Neural cell (in vitro differentiated cells): Measurements from ENCODE around the gene TNMD. TPM values are rescaled to one million over a fixed set of nuclear protein-coding genes. Genes with fewer than 3 reads are reported as not detected.

Source experiments
- H2AFZ ChIP-seq: fragments of 200-600, 300-800 bp; sonication (generic), shearing (Covaris generic); 2 replicates; pipeline ENCODE4 v1.6.0; 2014; ENCODE audit warnings: low read depth, mild to moderate bottlenecking, antibody characterized with exemption, low read length, moderate library complexity
- H3F3A ChIP-seq: fragments of 200-600 bp; shearing (Covaris generic); 2 replicates; pipeline ENCODE4 v1.6.1; 2016; ENCODE audit warnings: mild to moderate bottlenecking, moderate library complexity, mixed read lengths, antibody characterized with exemption, low read length; ENCODE audit not compliant: insufficient read depth, poor library complexity, severe bottlenecking
- H3K27ac ChIP-seq: fragments of 200-600, 300-800 bp; sonication (generic), shearing (Covaris generic); 2 replicates; pipeline ENCODE4 v1.5.1; 2014; ENCODE audit warnings: mild to moderate bottlenecking, low read length, moderate library complexity
- H3K27me3 ChIP-seq: fragments of 300-800, 200-600 bp; sonication (generic), shearing (Covaris generic); 2 replicates; pipeline ENCODE4 v1.6.0; 2014; ENCODE audit warnings: mild to moderate bottlenecking, low read depth, low read length, moderate library complexity; ENCODE audit not compliant: insufficient read depth
- H3K36me3 ChIP-seq: fragments of 300-800, 200-600 bp; sonication (generic), shearing (Covaris generic); 2 replicates; pipeline ENCODE4 v1.5.1; 2014; ENCODE audit warnings: mild to moderate bottlenecking, antibody characterized with exemption, low read length, moderate library complexity; ENCODE audit not compliant: insufficient read depth
- H3K4me2 ChIP-seq: fragments of 300-800, 200-600 bp; sonication (generic), shearing (Covaris generic); 2 replicates; pipeline ENCODE4 v1.6.0; 2014; ENCODE audit warnings: mild to moderate bottlenecking, low read length
- H3K4me3 ChIP-seq: fragments of 300-800, 200-600 bp; sonication (generic), shearing (Covaris generic); 2 replicates; pipeline ENCODE4 v1.5.1; 2014; ENCODE audit warnings: mild to moderate bottlenecking, low read length, moderate library complexity
- H3K79me2 ChIP-seq: fragments of 200-600 bp; shearing (Covaris generic); replicated peaks from 2 replicates; pipeline ENCODE4 v1.6.0; 2014; ENCODE audit warnings: mild to moderate bottlenecking, low read length, moderate library complexity; ENCODE audit not compliant: insufficient read depth
- H3K9ac ChIP-seq: fragments of 300-800, 200-600 bp; sonication (generic), shearing (Covaris generic); 2 replicates; pipeline ENCODE4 v1.6.1; 2016; ENCODE audit warnings: mild to moderate bottlenecking, low read length, mixed read lengths
- H3K9me2 ChIP-seq: fragments of 200-600 bp; shearing (Covaris generic); 2 replicates; pipeline ENCODE4 v1.6.1; 2016; ENCODE audit warnings: mild to moderate bottlenecking, low read length, mixed read lengths; ENCODE audit not compliant: insufficient read depth
- H3K9me3 ChIP-seq: fragments of 200-600, 300-800 bp; sonication (generic), shearing (Covaris generic); 2 replicates; pipeline ENCODE4 v1.6.1; 2016; ENCODE audit warnings: mild to moderate bottlenecking, mixed run types, low read length, moderate library complexity, mixed read lengths
- H4K20me1 ChIP-seq: fragments of 200-600 bp; shearing (Covaris generic); 2 replicates; pipeline ENCODE4 v1.6.1; 2016; ENCODE audit warnings: mild to moderate bottlenecking, mixed run types; ENCODE audit not compliant: insufficient read depth
- EP300 ChIP-seq: fragments of 450-650 bp; conservative IDR thresholded peaks from 2 replicates; pipeline ENCODE4 v1.6.1; 2014; ENCODE audit warnings: antibody characterized with exemption, mild to moderate bottlenecking, moderate library complexity; ENCODE audit not compliant: poor library complexity, severe bottlenecking
- EZH2 ChIP-seq: fragments of 200-600, 300-800 bp; shearing (Covaris generic), sonication (generic); IDR thresholded peaks from 2 replicates; pipeline ENCODE4 v1.6.1; 2014; ENCODE audit warnings: antibody characterized with exemption, low read length, borderline replicate concordance, mild to moderate bottlenecking; ENCODE audit not compliant: insufficient read depth, poor library complexity, severe bottlenecking
- MXI1 ChIP-seq: fragments of 450-650 bp; conservative IDR thresholded peaks from 2 replicates; pipeline ENCODE4 v1.6.1; 2014; ENCODE audit warnings: antibody characterized with exemption, mild to moderate bottlenecking; ENCODE audit not compliant: poor library complexity, severe bottlenecking
- POLR2AphosphoS5 ChIP-seq: IDR thresholded peaks from 2 replicates; pipeline ENCODE4 v1.6.1; 2012
- RAD21 ChIP-seq: fragments of 450-650 bp; conservative IDR thresholded peaks from 2 replicates; pipeline ENCODE4 v1.6.1; 2014; ENCODE audit warnings: antibody characterized with exemption, mild to moderate bottlenecking, moderate library complexity
- SMC3 ChIP-seq: fragments of 450-650 bp; conservative IDR thresholded peaks from 2 replicates; pipeline ENCODE4 v1.6.1; 2014; ENCODE audit warnings: antibody characterized with exemption, mild to moderate bottlenecking, moderate library complexity; ENCODE audit not compliant: poor library complexity
- TAF1 ChIP-seq: IDR thresholded peaks from 2 replicates; pipeline ENCODE4 v1.6.1; 2012; ENCODE audit warnings: low read depth
- polyA plus RNA-seq: library from polyadenylated mRNA; depleted of rRNA; stranded (reverse); fragments of >200 nt; gene quantifications from 2 replicates; pipeline ENCODE4 v1.2.3, GENCODE V29; 2014
- TF ChIP-seq, protein P1 (sequence below): IDR thresholded peaks from 2 replicates; pipeline ENCODE4 v1.6.1; 2012; ENCODE audit warnings: borderline replicate concordance
- TF ChIP-seq, protein P2 (sequence below): fragments of 450-650 bp; IDR thresholded peaks from 2 replicates; pipeline ENCODE4 v1.5.1; 2014; ENCODE audit warnings: antibody characterized with exemption, mild to moderate bottlenecking, moderate library complexity; ENCODE audit not compliant: poor library complexity, severe bottlenecking

TNMD gene
- polyA plus RNA-seq, 1 donor from 2014 or later, result 0.24 TPM

DNA sequence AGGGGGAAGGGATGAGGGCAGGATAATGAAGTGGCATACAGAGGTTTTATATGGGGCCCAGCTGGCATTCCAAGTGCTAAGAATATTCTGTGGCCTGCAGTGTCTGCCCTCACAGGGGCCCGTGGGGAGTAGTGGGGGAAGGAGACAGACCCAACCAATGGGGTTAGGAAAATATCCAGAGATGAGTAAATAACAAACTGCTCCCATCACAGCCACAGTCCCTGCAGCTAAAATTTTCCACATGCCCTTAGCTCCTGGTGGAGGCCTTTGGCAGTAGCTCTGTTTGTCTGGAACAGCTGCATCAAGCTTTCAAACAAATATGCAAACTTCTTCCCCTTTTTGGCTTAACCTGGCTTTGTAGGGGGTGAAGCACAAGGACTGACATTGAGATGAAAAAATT lies 62.4 kb downstream of the TNMD start:
- Histone ChIP-seq H3K9me3 (no peaks in the 10 kb centered on the region), H3K9me2 (no peaks in the 10 kb centered on the region), H3K36me3 (no peaks in the 10 kb centered on the region), H4K20me1 (no peaks in the 10 kb centered on the region), H3K4me3 (no peak overlapping the region), H3K27ac (no peak overlapping the region), H3K79me2 (no peaks in the 10 kb centered on the region), H3K9ac (no peak overlapping the region), H2AFZ (no peak overlapping the region), H3K4me2 (no peak overlapping the region), H3F3A (no peaks in the 10 kb centered on the region), H3K27me3 (no peaks in the 10 kb centered on the region)
- TF ChIP-seq TAF1, result no peak
- no peak for TF ChIP-seq SMC3
- TF ChIP-seq, protein P1, sequence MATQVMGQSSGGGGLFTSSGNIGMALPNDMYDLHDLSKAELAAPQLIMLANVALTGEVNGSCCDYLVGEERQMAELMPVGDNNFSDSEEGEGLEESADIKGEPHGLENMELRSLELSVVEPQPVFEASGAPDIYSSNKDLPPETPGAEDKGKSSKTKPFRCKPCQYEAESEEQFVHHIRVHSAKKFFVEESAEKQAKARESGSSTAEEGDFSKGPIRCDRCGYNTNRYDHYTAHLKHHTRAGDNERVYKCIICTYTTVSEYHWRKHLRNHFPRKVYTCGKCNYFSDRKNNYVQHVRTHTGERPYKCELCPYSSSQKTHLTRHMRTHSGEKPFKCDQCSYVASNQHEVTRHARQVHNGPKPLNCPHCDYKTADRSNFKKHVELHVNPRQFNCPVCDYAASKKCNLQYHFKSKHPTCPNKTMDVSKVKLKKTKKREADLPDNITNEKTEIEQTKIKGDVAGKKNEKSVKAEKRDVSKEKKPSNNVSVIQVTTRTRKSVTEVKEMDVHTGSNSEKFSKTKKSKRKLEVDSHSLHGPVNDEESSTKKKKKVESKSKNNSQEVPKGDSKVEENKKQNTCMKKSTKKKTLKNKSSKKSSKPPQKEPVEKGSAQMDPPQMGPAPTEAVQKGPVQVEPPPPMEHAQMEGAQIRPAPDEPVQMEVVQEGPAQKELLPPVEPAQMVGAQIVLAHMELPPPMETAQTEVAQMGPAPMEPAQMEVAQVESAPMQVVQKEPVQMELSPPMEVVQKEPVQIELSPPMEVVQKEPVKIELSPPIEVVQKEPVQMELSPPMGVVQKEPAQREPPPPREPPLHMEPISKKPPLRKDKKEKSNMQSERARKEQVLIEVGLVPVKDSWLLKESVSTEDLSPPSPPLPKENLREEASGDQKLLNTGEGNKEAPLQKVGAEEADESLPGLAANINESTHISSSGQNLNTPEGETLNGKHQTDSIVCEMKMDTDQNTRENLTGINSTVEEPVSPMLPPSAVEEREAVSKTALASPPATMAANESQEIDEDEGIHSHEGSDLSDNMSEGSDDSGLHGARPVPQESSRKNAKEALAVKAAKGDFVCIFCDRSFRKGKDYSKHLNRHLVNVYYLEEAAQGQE, result no peak
- TF ChIP-seq, protein P2, sequence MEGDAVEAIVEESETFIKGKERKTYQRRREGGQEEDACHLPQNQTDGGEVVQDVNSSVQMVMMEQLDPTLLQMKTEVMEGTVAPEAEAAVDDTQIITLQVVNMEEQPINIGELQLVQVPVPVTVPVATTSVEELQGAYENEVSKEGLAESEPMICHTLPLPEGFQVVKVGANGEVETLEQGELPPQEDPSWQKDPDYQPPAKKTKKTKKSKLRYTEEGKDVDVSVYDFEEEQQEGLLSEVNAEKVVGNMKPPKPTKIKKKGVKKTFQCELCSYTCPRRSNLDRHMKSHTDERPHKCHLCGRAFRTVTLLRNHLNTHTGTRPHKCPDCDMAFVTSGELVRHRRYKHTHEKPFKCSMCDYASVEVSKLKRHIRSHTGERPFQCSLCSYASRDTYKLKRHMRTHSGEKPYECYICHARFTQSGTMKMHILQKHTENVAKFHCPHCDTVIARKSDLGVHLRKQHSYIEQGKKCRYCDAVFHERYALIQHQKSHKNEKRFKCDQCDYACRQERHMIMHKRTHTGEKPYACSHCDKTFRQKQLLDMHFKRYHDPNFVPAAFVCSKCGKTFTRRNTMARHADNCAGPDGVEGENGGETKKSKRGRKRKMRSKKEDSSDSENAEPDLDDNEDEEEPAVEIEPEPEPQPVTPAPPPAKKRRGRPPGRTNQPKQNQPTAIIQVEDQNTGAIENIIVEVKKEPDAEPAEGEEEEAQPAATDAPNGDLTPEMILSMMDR, result no peak
- no peak for TF ChIP-seq EP300
- TF ChIP-seq RAD21, result no peak
- TF ChIP-seq POLR2AphosphoS5, result no peak
- no peak for TF ChIP-seq EZH2
- TF ChIP-seq MXI1, result no peak

DNA sequence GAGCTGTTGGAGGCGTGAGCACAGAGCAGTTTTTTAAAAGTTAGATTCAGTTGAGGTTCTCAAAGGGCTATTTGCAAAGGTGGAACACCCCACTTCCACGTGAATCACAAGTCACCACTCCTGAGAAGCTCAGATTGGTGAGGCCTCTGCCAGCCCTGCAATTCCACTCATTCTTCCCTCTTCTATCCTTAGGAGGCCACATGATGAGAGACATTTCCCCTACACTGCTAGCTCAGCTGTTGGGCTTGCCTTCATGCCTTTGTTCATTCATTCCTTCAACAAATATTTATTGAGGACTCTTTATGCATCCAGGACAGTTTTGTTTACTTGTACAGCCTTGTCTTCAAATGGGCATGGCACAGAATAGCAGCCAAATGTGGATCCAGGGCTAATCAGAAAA lies 63.0 kb downstream of the TNMD start:
- H3K36me3 ChIP-seq, result no peaks in the 10 kb centered on the region
- H4K20me1 ChIP-seq, result no peaks in the 10 kb centered on the region
- H3K9me3 ChIP-seq, result no peaks in the 10 kb centered on the region
- H3K27me3 ChIP-seq, result no peaks in the 10 kb centered on the region
- H3K9ac ChIP-seq, result no peak overlapping the region
- H3K27ac ChIP-seq, result no peak overlapping the region
- no peak overlapping the region for H3K4me3 ChIP-seq
- H3K9me2 ChIP-seq, result no peaks in the 10 kb centered on the region
- no peaks in the 10 kb centered on the region for H3K79me2 ChIP-seq
- H3K4me2 ChIP-seq, result no peak overlapping the region
- H2AFZ ChIP-seq, result no peak overlapping the region
- no peaks in the 10 kb centered on the region for H3F3A ChIP-seq
- TF ChIP-seq RAD21 (no peak), EP300 (no peak)
